ENCODE data around the gene MKKS. TPM values are rescaled to one million over a fixed set of nuclear protein-coding genes. Genes with fewer than 3 reads are reported as not detected.

The MKKS gene
- total RNA-seq, 4 donors from 2014 or later = 8.3 to 24.0 (median 13.8) TPM

DNA sequence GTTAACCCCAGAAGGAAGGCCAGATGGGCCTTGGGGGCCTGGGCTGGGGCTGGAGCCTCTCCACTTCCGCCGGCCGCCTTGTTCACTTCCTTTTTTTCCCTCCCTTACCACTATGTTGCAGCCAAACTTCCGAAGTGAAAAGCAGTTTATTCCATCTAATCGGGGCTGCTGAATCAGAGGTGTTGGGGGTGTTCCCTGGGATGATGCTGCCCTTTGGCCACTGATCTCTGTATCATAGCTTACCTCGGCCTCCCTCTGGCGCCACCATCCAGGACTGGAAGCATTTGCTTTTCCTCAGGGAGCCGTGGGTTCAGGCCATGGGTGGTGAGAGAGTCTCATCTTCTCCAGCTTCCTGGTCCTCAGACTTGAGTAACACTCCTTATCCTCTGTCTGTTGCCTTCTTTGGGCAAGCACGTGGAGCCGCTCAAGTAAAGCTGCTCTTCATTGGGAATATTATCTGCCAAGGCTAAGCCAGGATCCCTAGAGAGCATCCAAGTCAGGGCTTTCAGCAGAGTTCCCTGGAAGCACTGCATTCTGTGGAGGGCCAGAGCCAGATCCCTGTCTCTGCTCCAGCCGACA is 40.7 kb upstream of the MKKS start:
- TF ChIP-seq CTCF (IDR thresholded peaks at IDR 0.05; ENCODE audit: low read depth) = no peak

DNA sequence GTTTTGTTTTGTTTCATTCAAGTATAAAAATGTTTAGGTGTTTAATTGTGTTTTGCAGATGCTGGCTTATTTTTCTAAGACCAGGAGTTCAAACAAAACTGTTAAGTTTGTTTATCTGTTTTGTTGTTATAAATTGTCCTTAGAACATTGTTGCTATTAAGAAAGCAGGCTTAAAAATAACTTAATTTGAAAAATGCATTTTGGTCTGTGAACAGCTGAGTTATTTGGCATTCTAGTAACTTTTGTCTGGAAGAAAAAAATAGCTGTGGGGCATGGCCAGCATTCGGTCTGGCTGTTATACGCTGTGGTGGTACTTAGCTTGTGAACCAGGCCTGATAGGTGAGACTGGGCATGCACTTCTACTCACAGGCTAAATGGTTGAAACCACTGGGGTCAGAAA is 38.8 kb upstream of the MKKS start:
- TF ChIP-seq CTCF (IDR thresholded peaks at IDR 0.05; ENCODE audit: low read depth) = no peak

- no peak for TF ChIP-seq CTCF (IDR thresholded peaks at IDR 0.05; ENCODE audit: low read depth)
These were observed 36.3 kb upstream of the MKKS start for GRCh38 chr20:10470276-10470675.

GRCh38 chr20:10469599-10469998 is 35.6 kb upstream of the MKKS start:
- TF ChIP-seq CTCF (IDR thresholded peaks at IDR 0.05; ENCODE audit: low read depth) = no peak

GRCh38 chr20:10469056-10469455 is 35.0 kb upstream of the MKKS start:
- no peak for TF ChIP-seq CTCF (IDR thresholded peaks at IDR 0.05; ENCODE audit: low read depth)

GRCh38 chr20:10468340-10468845 is 34.4 kb upstream of the MKKS start:
- no peak for TF ChIP-seq CTCF (IDR thresholded peaks at IDR 0.05; ENCODE audit: low read depth)

GRCh38 chr20:10467681-10468339 is 33.8 kb upstream of the MKKS start:
- no peak for TF ChIP-seq CTCF (IDR thresholded peaks at IDR 0.05; ENCODE audit: low read depth)

All from subcutaneous adipose tissue (tissue), 4 donors.